ENCODE measurements around the gene OSBPL9. TPM values are rescaled to one million over a fixed set of nuclear protein-coding genes. Genes with fewer than 3 reads are reported as not detected.

The OSBPL9 gene
- total RNA-seq, 3 donors from 2014 or later = 44.2 to 51.5 (median 50.7) TPM

- no peaks in the 10 kb centered on the region for H3K36me3 ChIP-seq (ENCODE audit: low read depth)
- intact Hi-C loops (cut with DNase I, micrococcal nuclease) = no loop called here
- ATAC-seq (peak; percentile 47), DNase-seq (no peak)
- peaks cover 14% of the 10 kb centered on the region for H3K4me1 ChIP-seq (ENCODE audit: low read depth)
- no peak for TF ChIP-seq CTCF (IDR thresholded peaks at IDR 0.05)
- no peaks in the 10 kb centered on the region for H3K9me3 ChIP-seq
- no peak overlapping the region for H3K4me3 ChIP-seq
These were observed 46.7 kb upstream of the OSBPL9 start for GRCh38 chr1:51570063-51570710.

- peaks cover 14% of the 10 kb centered on the region for H3K4me1 ChIP-seq (ENCODE audit: low read depth)
- no peak for DNase-seq
- no peak for ATAC-seq
- no peaks in the 10 kb centered on the region for H3K36me3 ChIP-seq (ENCODE audit: low read depth)
- no peak for TF ChIP-seq CTCF (IDR thresholded peaks at IDR 0.05)
- no peak overlapping the region for H3K4me3 ChIP-seq
- no peaks in the 10 kb centered on the region for H3K9me3 ChIP-seq
- intact Hi-C loops (cut with DNase I, micrococcal nuclease) = no loop called here
These were observed 44.5 kb upstream of the OSBPL9 start for GRCh38 chr1:51572365-51572764.

- intact Hi-C loops (cut with DNase I, micrococcal nuclease) = no loop called here
- peaks cover 4% of the 10 kb centered on the region for H3K4me1 ChIP-seq (ENCODE audit: low read depth)
- ATAC-seq = no peak
- H3K9me3 ChIP-seq = no peaks in the 10 kb centered on the region
- H3K4me3 ChIP-seq = no peak overlapping the region
- no peaks in the 10 kb centered on the region for H3K36me3 ChIP-seq (ENCODE audit: low read depth)
- no peak for DNase-seq
- no peak for TF ChIP-seq CTCF (IDR thresholded peaks at IDR 0.05)
These were observed 42.1 kb upstream of the OSBPL9 start for GRCh38 chr1:51574796-51575195.

GRCh38 chr1:51575406-51576084 is 41.3 kb upstream of the OSBPL9 start:
- intact Hi-C loops (cut with DNase I, micrococcal nuclease) = no loop called here
- ATAC-seq (no peak), DNase-seq (no peak)
- no peaks in the 10 kb centered on the region for H3K36me3 ChIP-seq (ENCODE audit: low read depth)
- no peak overlapping the region for H3K4me3 ChIP-seq
- no peak for TF ChIP-seq CTCF (IDR thresholded peaks at IDR 0.05)
- no peaks in the 10 kb centered on the region for H3K9me3 ChIP-seq
- no peaks in the 10 kb centered on the region for H3K4me1 ChIP-seq (ENCODE audit: low read depth)

- no peaks in the 10 kb centered on the region for H3K4me1 ChIP-seq (ENCODE audit: low read depth)
- intact Hi-C loops (cut with DNase I, micrococcal nuclease) = no loop called here
- no peaks in the 10 kb centered on the region for H3K9me3 ChIP-seq
- no peaks in the 10 kb centered on the region for H3K36me3 ChIP-seq (ENCODE audit: low read depth)
- ATAC-seq (no peak), DNase-seq (no peak)
- TF ChIP-seq CTCF (IDR thresholded peaks at IDR 0.05) = no peak
- H3K4me3 ChIP-seq = no peak overlapping the region
These were observed 40.8 kb upstream of the OSBPL9 start for GRCh38 chr1:51576085-51576444.
